ENCODE results near the gene DLEU7. TPM values are rescaled to one million over a fixed set of nuclear protein-coding genes. Genes with fewer than 3 reads are reported as not detected.

The DLEU7 gene
- polyA plus RNA-seq (2011; rRNA removed) = not detected in 2 replicates
- polyA minus RNA-seq (2011; rRNA and poly(A)+ RNA removed) = 0.21 TPM in 1 of 2 replicates, not detected in the other

- Histone ChIP-seq H3K36me3 (ENCODE audit: control insufficient read depth, insufficient read depth, low read length) (no peaks in the 10 kb centered on the region), H3K4me3 (ENCODE audit: low read depth, low read length) (no peak within 1 kb of the TSS), H3K27me3 (ENCODE audit: control insufficient read depth, insufficient read depth, low read length) (peaks cover 16% of the 10 kb centered on the region)
- ChIA-PET CTCF (no interaction called here), POLR2A (no interaction called here)
- DNase-seq (ENCODE audit: low read depth) = no peak
- no peak for TF ChIP-seq CTCF (IDR thresholded peaks at IDR 0.05; ENCODE audit: insufficient read depth, low read depth, low read length)
Measured at GRCh38 chr13:50843257-50844083, at the start of gene DLEU7. DLEU7 (minus strand) TSS chr13:50843692; CDS start chr13:50843646, 46 bp downstream.

- DNase-seq (ENCODE audit: low read depth) = no peak
- POLR2A ChIA-PET = no interaction called here
- Histone ChIP-seq H3K36me3 (ENCODE audit: control insufficient read depth, insufficient read depth, low read length) (no peaks in the 10 kb centered on the region), H3K27me3 (ENCODE audit: control insufficient read depth, insufficient read depth, low read length) (peaks cover 3% of the 10 kb centered on the region), H3K4me3 (ENCODE audit: low read depth, low read length) (no peak overlapping the region)
- TF ChIP-seq CTCF (IDR thresholded peaks at IDR 0.05; ENCODE audit: insufficient read depth, low read depth, low read length) = no peak
- CTCF ChIA-PET = interaction anchor here (0.7 to 1.6 kb wide), 2 partner anchors 75 to 161 kb away, joined by 3 read pairs; no protein-coding TSS in a partner anchor
Measured at GRCh38 chr13:50892210-50892944, 48.9 kb upstream of the DLEU7 start.

- TF ChIP-seq CTCF (IDR thresholded peaks at IDR 0.05; ENCODE audit: insufficient read depth, low read depth, low read length) = no peak
- CTCF ChIA-PET = no interaction called here
- peaks cover 5% of the 10 kb centered on the region for H3K27me3 ChIP-seq (ENCODE audit: control insufficient read depth, insufficient read depth, low read length)
- H3K36me3 ChIP-seq (ENCODE audit: control insufficient read depth, insufficient read depth, low read length) = no peaks in the 10 kb centered on the region
- no peak for DNase-seq (ENCODE audit: low read depth)
- POLR2A ChIA-PET = no interaction called here
- H3K4me3 ChIP-seq (ENCODE audit: low read depth, low read length) = no peak overlapping the region
Measured at GRCh38 chr13:50891206-50891605, 47.7 kb upstream of the DLEU7 start.

GRCh38 chr13:50889317-50889716 is 45.8 kb upstream of the DLEU7 start:
- Histone ChIP-seq H3K4me3 (ENCODE audit: low read depth, low read length) (no peak overlapping the region), H3K27me3 (ENCODE audit: control insufficient read depth, insufficient read depth, low read length) (peaks cover 5% of the 10 kb centered on the region), H3K36me3 (ENCODE audit: control insufficient read depth, insufficient read depth, low read length) (no peaks in the 10 kb centered on the region)
- no peak for DNase-seq (ENCODE audit: low read depth)
- CTCF ChIA-PET = interaction anchor here (1.4 kb wide), 1 partner anchor 10 kb away, joined by 5 read pairs; no protein-coding TSS in a partner anchor
- POLR2A ChIA-PET = no interaction called here
- TF ChIP-seq CTCF (IDR thresholded peaks at IDR 0.05; ENCODE audit: insufficient read depth, low read depth, low read length) = no peak

- ChIA-PET POLR2A (no interaction called here), CTCF (interaction anchor here (1.4 kb wide), 1 partner anchor 9 kb away, joined by 5 read pairs; no protein-coding TSS in a partner anchor)
- no peak for TF ChIP-seq CTCF (IDR thresholded peaks at IDR 0.05; ENCODE audit: insufficient read depth, low read depth, low read length)
- H3K4me3 ChIP-seq (ENCODE audit: low read depth, low read length) = no peak overlapping the region
- peaks cover 5% of the 10 kb centered on the region for H3K27me3 ChIP-seq (ENCODE audit: control insufficient read depth, insufficient read depth, low read length)
- H3K36me3 ChIP-seq (ENCODE audit: control insufficient read depth, insufficient read depth, low read length) = no peaks in the 10 kb centered on the region
- DNase-seq (ENCODE audit: low read depth) = no peak
Measured at GRCh38 chr13:50888362-50888761, 44.9 kb upstream of the DLEU7 start.
